ENCODE results near the gene OCRL. TPM values are rescaled to one million over a fixed set of nuclear protein-coding genes. Genes with fewer than 3 reads are reported as not detected.
A peak's percentile ranks its signal among the peaks of the same experiment; 100 is the strongest.

Gene OCRL
- total RNA-seq, 1 donor from 2014 or later = 36.1 TPM

- no peak overlapping the region for H3K27ac Mint-ChIP-seq (ENCODE audit: unreplicated experiment)
- no peak overlapping the region for H3K9ac ChIP-seq (ENCODE audit: low read length)
- no peaks in the 10 kb centered on the region for H3K79me2 ChIP-seq (ENCODE audit: insufficient read depth, low read length)
- no peaks in the 10 kb centered on the region for H3K36me3 ChIP-seq (ENCODE audit: insufficient read depth, low read length)
- H3K4me1 Mint-ChIP-seq (ENCODE audit: low read depth, unreplicated experiment) = no peaks in the 10 kb centered on the region
- no peaks in the 10 kb centered on the region for H3K9me3 Mint-ChIP-seq (ENCODE audit: unreplicated experiment)
- H3K4me3 ChIP-seq (ENCODE audit: insufficient read depth, low read depth, low read length) = no peak overlapping the region
- no peak overlapping the region for H2AFZ ChIP-seq (ENCODE audit: low read depth, low read length)
- H4K20me1 ChIP-seq (ENCODE audit: insufficient read depth, low read length) = no peaks in the 10 kb centered on the region
- H3K36me3 Mint-ChIP-seq (ENCODE audit: low read depth, unreplicated experiment) = no peaks in the 10 kb centered on the region
- no peaks in the 10 kb centered on the region for H3K9me3 ChIP-seq (ENCODE audit: insufficient read depth, low read depth, low read length)
- TF ChIP-seq CTCF (IDR thresholded peaks at IDR 0.05; ENCODE audit: insufficient read depth, low read depth, low read length) (no peak), EZH2 (IDR thresholded peaks at IDR 0.05; ENCODE audit: insufficient read depth, low read length) (no peak)
- no peak overlapping the region for H3K4me3 Mint-ChIP-seq (ENCODE audit: unreplicated experiment)
- FAIRE-seq (no peak), DNase-seq (ENCODE audit: low read depth) (no peak)
- H3K4me1 ChIP-seq (ENCODE audit: insufficient read depth, low read length) = no peaks in the 10 kb centered on the region
- no peak overlapping the region for H3K4me2 ChIP-seq (ENCODE audit: low read length)
- H3K27me3 ChIP-seq (ENCODE audit: insufficient read depth, low read length) = no peaks in the 10 kb centered on the region
- no peaks in the 10 kb centered on the region for H3K27me3 Mint-ChIP-seq (ENCODE audit: low read depth, unreplicated experiment)
- no peak overlapping the region for H3K27ac ChIP-seq (ENCODE audit: low read depth, low read length)
Measured at GRCh38 chrX:129530410-129530809, 9.6 kb upstream of the OCRL start.

- FAIRE-seq = no peak
- Mint-ChIP-seq H3K9me3 (ENCODE audit: unreplicated experiment) (no peaks in the 10 kb centered on the region), H3K27me3 (ENCODE audit: low read depth, unreplicated experiment) (no peaks in the 10 kb centered on the region), H3K27ac (ENCODE audit: unreplicated experiment) (no peak overlapping the region), H3K36me3 (ENCODE audit: low read depth, unreplicated experiment) (no peaks in the 10 kb centered on the region), H3K4me3 (ENCODE audit: unreplicated experiment) (no peak overlapping the region), H3K4me1 (ENCODE audit: low read depth, unreplicated experiment) (no peaks in the 10 kb centered on the region)
- no peaks in the 10 kb centered on the region for H3K4me1 ChIP-seq (ENCODE audit: insufficient read depth, low read length)
- no peak overlapping the region for H3K27ac ChIP-seq (ENCODE audit: low read depth, low read length)
- no peaks in the 10 kb centered on the region for H3K27me3 ChIP-seq (ENCODE audit: insufficient read depth, low read length)
- no peaks in the 10 kb centered on the region for H3K36me3 ChIP-seq (ENCODE audit: insufficient read depth, low read length)
- H3K9ac ChIP-seq (ENCODE audit: low read length) = no peak overlapping the region
- DNase-seq (ENCODE audit: low read depth) = no peak
- H4K20me1 ChIP-seq (ENCODE audit: insufficient read depth, low read length) = no peaks in the 10 kb centered on the region
- no peaks in the 10 kb centered on the region for H3K9me3 ChIP-seq (ENCODE audit: insufficient read depth, low read depth, low read length)
- no peak overlapping the region for H3K4me3 ChIP-seq (ENCODE audit: insufficient read depth, low read depth, low read length)
- TF ChIP-seq EZH2 (IDR thresholded peaks at IDR 0.05; ENCODE audit: insufficient read depth, low read length) = no peak
- no peak for TF ChIP-seq CTCF (IDR thresholded peaks at IDR 0.05; ENCODE audit: insufficient read depth, low read depth, low read length)
- no peaks in the 10 kb centered on the region for H3K79me2 ChIP-seq (ENCODE audit: insufficient read depth, low read length)
- H2AFZ ChIP-seq (ENCODE audit: low read depth, low read length) = no peak overlapping the region
- H3K4me2 ChIP-seq (ENCODE audit: low read length) = no peak overlapping the region
Measured at GRCh38 chrX:129531132-129531531, 8.9 kb upstream of the OCRL start.

GRCh38 chrX:129534816-129535578 is 5.1 kb upstream of the OCRL start:
- no peak overlapping the region for H3K27ac Mint-ChIP-seq (ENCODE audit: unreplicated experiment)
- DNase-seq (ENCODE audit: low read depth) (peak; percentile 32), FAIRE-seq (peak; percentile 37)
- Histone ChIP-seq H3K79me2 (ENCODE audit: insufficient read depth, low read length) (no peaks in the 10 kb centered on the region), H2AFZ (ENCODE audit: low read depth, low read length) (no peak overlapping the region), H3K27ac (ENCODE audit: low read depth, low read length) (no peak overlapping the region), H3K9me3 (ENCODE audit: insufficient read depth, low read depth, low read length) (no peaks in the 10 kb centered on the region), H3K27me3 (ENCODE audit: insufficient read depth, low read length) (no peaks in the 10 kb centered on the region), H3K4me1 (ENCODE audit: insufficient read depth, low read length) (no peaks in the 10 kb centered on the region), H3K36me3 (ENCODE audit: insufficient read depth, low read length) (no peaks in the 10 kb centered on the region), H3K4me2 (ENCODE audit: low read length) (no peak overlapping the region), H3K4me3 (ENCODE audit: insufficient read depth, low read depth, low read length) (no peak overlapping the region), H4K20me1 (ENCODE audit: insufficient read depth, low read length) (no peaks in the 10 kb centered on the region), H3K9ac (ENCODE audit: low read length) (no peak overlapping the region)
- H3K4me3 Mint-ChIP-seq (ENCODE audit: unreplicated experiment) = no peak overlapping the region
- H3K4me1 Mint-ChIP-seq (ENCODE audit: low read depth, unreplicated experiment) = no peaks in the 10 kb centered on the region
- H3K27me3 Mint-ChIP-seq (ENCODE audit: low read depth, unreplicated experiment) = no peaks in the 10 kb centered on the region
- no peaks in the 10 kb centered on the region for H3K9me3 Mint-ChIP-seq (ENCODE audit: unreplicated experiment)
- TF ChIP-seq CTCF (IDR thresholded peaks at IDR 0.05; ENCODE audit: insufficient read depth, low read depth, low read length) (no peak), EZH2 (IDR thresholded peaks at IDR 0.05; ENCODE audit: insufficient read depth, low read length) (no peak)
- H3K36me3 Mint-ChIP-seq (ENCODE audit: low read depth, unreplicated experiment) = no peaks in the 10 kb centered on the region
